ENCODE measurements around the gene SAMM50.
"Not testable (repeated sequence)": the region's sequence is repeated elsewhere in the genome, so short reads cannot be mapped to it uniquely, and the experiment has no call there.

The SAMM50 gene

GRCh38 chr22:44000123-44000522 lies 44.9 kb downstream of the SAMM50 start:
- no peak for DNase-seq (ENCODE audit: low read depth in 2 of 2)

GRCh38 chr22:44001521-44001920 lies 46.3 kb downstream of the SAMM50 start:
- no peak for DNase-seq (ENCODE audit: low read depth in 2 of 2)

DNA sequence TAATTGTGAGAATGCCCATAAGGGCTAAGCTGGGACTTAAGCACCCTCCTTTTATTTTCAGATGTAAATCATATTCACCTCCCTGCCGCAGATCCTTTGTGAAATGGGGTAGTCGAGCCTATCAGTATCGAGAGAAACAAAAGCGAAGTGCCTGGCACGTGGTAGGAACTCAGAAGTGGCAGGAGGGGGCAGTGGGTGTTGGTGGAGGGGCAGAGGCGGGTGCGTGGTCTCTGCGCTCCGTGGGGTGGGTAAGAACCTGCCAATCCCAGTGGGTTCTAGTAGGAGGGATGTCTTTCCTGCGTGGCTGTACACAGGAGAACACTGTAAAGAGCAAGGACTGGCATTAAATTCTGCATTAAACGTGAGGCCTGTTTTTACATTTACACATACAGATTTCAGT lies 47.1 kb downstream of the SAMM50 start:
- no peak for DNase-seq (ENCODE audit: low read depth in 2 of 2)

DNA sequence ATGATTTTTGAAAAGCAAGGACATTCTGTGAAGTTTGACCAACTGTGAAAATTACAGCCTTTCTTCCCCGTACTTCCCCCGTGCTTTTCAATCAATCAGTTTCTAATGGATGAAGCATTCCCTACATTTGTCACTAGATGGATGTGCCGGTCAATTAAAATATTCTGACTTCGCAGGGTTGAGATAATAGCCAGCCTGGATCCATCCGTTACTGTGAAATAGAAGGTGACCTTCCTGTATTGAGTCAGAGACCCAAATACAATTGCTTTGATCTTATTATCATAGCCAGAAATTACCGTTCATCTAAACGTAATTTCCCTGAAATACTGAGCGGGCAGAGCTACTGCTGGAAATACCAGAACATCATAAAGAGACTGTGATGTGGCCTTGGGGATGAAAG lies 47.8 kb downstream of the SAMM50 start:
- DNase-seq (ENCODE audit: low read depth in 2 of 2) = no peak

- DNase-seq (ENCODE audit: low read depth in 2 of 2) = no peak
Observed at GRCh38 chr22:44003405-44004103, 48.3 kb downstream of the SAMM50 start.

DNA sequence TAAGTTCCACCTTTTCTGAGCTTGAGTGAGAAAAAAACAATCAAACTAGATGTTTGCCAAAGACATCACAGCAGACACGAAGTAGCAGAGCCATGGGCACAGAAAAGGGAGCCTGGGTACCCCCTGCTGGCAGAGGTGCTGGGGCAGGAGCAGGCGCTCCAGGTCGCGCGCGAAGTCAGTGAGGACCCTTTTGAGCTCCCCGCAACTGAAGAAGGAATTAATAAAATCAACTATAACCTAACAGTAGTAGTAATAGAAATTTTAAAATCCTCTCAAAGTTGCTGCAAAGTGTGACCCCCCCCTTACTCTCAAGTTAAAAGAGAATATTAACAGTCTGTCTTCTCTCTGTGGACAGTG lies 48.8 kb downstream of the SAMM50 start:
- no peak for DNase-seq (ENCODE audit: low read depth in 2 of 2)

DNA sequence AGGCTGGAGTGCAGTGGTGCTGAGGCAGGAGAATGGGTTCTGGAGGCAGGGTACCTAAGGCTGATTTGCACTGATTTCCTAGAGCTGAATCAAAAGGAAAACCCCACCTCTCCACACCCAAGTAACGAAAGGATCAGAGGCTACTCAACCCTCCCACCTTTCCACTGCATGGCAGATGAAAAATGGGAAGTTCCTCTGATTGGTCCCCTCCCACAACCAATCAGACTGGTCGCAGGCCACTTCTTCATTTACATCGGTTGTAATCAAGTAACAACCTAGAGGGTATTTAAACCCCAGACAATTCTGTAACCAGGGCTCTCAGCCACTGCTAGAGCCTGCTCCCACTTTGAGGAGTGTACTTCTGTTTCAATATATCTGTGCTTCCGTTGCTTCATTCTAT lies 50.3 kb downstream of the SAMM50 start:
- DNase-seq (ENCODE audit: low read depth in 2 of 2) = no peak

- DNase-seq (ENCODE audit: low read depth in 2 of 2) = no peak
Observed at GRCh38 chr22:44012162-44012561, 56.9 kb downstream of the SAMM50 start.

DNA sequence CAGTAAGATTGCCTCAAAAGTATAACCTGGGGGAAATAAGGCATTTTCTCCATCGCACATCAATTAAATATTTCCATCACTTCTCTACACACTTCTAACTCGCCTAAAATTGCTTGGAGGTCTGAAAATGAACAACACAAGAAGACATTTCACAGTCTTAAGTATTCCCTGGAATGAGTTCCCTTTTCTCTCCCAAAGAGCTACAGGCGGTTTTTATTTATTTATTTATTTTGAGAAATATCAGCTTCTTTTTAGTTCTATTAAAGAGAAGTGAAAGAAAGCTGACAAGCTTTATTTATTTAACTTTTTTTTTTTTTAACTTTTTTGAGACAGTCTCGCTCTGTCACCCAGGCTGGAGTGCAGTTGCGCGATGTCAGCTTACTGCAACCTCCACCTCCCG lies 57.3 kb downstream of the SAMM50 start:
- DNase-seq (ENCODE audit: low read depth in 2 of 2) = no peak

- DNase-seq (ENCODE audit: low read depth in 2 of 2) = no peak
Observed at GRCh38 chr22:44014241-44014640, 59.0 kb downstream of the SAMM50 start.

GRCh38 chr22:44016586-44016985 lies 61.3 kb downstream of the SAMM50 start:
- not testable (repeated sequence) for DNase-seq (ENCODE audit: low read depth in 2 of 2)

DNA sequence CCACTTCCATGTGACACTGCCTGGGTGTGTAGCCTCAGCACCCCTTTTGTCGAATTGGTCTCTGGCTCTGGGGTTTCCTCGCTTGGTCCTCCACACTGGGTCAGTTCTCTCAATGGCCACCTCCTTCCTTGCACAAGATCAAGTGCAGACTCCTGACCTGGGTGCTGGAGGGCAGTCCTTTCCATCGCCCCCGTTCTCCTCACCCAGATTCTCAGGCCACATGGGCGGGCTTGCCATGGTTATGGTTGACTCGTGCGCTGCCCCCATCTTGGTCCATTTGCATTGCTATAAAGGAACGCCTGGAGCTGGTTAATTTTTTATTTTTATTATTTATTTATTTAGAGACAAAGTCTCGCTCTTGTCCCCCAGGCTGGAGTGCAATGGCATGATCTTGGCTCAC lies 63.4 kb downstream of the SAMM50 start:
- DNase-seq (ENCODE audit: low read depth in 2 of 2) = no peak

DNA sequence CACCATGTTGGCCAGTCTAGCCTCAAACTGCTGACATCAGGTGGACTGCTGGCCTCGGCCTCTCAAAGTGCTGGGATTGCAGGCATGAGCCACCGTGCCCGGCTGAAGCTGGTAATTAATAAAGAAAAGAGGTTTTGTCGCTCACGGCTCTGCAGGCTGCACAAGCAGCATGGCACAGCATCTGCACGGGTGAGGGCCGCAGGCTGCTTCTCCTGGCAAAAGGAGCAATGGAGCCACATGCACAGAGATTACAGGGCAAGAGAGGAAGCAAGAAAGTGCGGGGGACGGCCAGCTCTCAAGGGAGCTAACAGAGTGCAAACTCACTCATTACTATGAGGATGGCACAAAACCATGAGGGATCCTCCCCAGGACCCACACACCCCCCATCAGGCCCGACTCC lies 64.2 kb downstream of the SAMM50 start:
- no peak for DNase-seq (ENCODE audit: low read depth in 2 of 2)

GRCh38 chr22:44019846-44020245 lies 64.6 kb downstream of the SAMM50 start:
- no peak for DNase-seq (ENCODE audit: low read depth in 2 of 2)

DNA sequence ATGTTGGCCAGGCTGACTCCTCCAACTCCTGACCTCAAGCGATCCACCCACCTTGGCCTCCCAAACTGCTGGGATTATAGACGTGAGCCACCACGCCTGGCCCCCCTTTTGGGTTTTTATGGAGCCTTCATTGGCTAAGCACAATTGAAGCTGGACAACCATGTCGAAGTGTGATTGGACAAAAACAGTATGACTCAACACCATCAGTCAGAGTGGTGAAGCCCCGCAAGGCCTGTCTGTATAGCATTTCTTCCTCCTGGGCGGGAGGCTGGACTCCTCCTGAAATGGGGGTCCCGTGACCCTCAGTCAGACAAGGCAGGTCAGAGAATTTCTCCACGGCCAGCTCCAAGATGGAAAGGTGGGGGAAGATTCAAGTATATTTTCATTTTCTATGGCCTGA lies 65.7 kb downstream of the SAMM50 start:
- no peak for DNase-seq (ENCODE audit: low read depth in 2 of 2)

GRCh38 chr22:44023404-44024287 lies 68.4 kb downstream of the SAMM50 start:
- DNase-seq (ENCODE audit: low read depth in 2 of 2) = no peak

- no peak for DNase-seq (ENCODE audit: low read depth in 2 of 2)
Observed at GRCh38 chr22:44024288-44024921, 69.2 kb downstream of the SAMM50 start, which contains the start of gene PARVB. PARVB (plus strand) TSS chr22:44024302; CDS start chr22:44024340, 38 bp downstream.

GRCh38 chr22:44025171-44026065 lies 70.2 kb downstream of the SAMM50 start:
- DNase-seq (ENCODE audit: low read depth in 2 of 2) = no peak

DNA sequence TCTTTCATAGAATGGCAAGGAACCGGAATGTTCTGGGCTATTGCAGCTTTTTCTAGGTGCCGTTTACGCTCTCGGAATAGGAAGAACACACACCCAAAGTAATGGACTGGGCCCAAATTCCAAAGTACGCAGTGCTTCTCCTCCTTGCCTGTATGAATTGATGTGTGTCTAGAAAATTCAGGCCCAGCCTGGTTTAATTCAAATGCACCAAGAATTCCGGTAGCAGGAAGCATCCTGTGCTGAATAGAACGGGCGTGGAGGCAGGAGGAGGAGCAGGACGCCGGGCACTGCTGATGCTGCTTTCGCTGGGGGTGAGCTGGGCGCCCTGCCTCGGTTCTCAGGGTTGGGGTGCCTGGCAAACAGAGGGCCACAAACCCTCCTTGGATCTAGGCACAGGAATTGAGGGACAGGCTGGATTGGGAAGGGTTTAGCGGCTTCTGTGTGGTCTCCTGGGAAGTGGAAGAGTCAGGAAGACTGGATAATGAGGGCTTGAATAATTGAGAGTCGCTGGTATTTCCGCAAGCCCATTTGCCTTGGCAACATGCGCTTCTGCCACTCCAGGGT lies 70.9 kb downstream of the SAMM50 start:
- DNase-seq (ENCODE audit: low read depth in 2 of 2) = no peak

- no peak for DNase-seq (ENCODE audit: low read depth in 2 of 2)
Observed at GRCh38 chr22:44026630-44027511, 71.6 kb downstream of the SAMM50 start.

Data from fibroblast of skin of left quadriceps (primary cell).